ENCODE results near the gene RASSF5. TPM values are rescaled to one million over a fixed set of nuclear protein-coding genes. Genes with fewer than 3 reads are reported as not detected.

The RASSF5 gene
- polyA plus RNA-seq, 2 of the 4 experiments (the other 2 are of a cell fraction) = 2.0 to 2.2 TPM

DNA sequence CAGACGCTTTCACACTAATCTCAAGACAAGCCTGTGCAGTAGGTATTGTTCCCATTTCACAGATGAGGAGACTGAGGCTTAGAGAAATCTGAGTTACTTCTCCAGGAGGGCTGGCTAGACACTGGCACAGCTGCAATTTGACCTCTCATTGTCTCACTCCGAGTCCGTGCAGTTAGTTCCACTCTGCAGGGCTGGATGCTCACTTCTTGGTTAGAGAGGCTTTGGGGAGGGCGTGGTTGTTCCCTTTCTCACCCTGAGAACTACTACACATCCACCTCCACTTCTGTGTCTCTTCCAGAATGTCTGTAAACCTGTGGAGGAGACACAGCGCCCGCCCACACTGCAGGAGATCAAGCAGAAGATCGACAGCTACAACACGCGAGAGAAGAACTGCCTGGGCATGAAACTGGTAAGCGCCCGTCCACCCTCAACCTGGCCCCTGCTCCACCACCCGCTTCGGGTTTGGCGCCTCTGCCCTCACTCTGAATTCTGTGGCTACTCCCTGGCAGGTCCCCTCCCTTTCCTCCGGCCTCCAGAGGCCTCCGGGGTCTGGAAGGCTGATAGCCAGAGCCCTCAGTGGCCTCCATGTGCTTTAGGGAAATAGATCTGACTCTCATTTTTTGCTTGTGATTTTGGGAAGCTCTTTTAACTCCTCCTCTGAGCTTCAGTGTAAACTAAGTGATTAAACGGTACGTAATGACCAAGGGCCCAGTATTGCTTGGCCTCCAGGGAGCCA, 75.8 kb downstream of the RASSF5 start:
- DNase-seq (ENCODE audit: low read depth in 1 of 2, low spot score in 1 of 2) = no peak
- no peak for TF ChIP-seq RAD21 (conservative IDR thresholded peaks at IDR 0.05 in 1 of 2, IDR thresholded peaks at IDR 0.05 in 1 of 2)
- TF ChIP-seq, protein P1, sequence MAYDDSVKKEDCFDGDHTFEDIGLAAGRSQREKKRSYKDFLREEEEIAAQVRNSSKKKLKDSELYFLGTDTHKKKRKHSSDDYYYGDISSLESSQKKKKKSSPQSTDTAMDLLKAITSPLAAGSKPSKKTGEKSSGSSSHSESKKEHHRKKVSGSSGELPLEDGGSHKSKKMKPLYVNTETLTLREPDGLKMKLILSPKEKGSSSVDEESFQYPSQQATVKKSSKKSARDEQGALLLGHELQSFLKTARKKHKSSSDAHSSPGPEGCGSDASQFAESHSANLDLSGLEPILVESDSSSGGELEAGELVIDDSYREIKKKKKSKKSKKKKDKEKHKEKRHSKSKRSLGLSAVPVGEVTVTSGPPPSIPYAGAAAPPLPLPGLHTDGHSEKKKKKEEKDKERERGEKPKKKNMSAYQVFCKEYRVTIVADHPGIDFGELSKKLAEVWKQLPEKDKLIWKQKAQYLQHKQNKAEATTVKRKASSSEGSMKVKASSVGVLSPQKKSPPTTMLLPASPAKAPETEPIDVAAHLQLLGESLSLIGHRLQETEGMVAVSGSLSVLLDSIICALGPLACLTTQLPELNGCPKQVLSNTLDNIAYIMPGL (CRISPR knock-in tag; IDR thresholded peaks at IDR 0.05; ENCODE audit: borderline replicate concordance) = no peak
- TF ChIP-seq, protein P2, sequence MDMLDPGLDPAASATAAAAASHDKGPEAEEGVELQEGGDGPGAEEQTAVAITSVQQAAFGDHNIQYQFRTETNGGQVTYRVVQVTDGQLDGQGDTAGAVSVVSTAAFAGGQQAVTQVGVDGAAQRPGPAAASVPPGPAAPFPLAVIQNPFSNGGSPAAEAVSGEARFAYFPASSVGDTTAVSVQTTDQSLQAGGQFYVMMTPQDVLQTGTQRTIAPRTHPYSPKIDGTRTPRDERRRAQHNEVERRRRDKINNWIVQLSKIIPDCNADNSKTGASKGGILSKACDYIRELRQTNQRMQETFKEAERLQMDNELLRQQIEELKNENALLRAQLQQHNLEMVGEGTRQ (IDR thresholded peaks at IDR 0.05) = no peak
- TF ChIP-seq, protein P3, sequence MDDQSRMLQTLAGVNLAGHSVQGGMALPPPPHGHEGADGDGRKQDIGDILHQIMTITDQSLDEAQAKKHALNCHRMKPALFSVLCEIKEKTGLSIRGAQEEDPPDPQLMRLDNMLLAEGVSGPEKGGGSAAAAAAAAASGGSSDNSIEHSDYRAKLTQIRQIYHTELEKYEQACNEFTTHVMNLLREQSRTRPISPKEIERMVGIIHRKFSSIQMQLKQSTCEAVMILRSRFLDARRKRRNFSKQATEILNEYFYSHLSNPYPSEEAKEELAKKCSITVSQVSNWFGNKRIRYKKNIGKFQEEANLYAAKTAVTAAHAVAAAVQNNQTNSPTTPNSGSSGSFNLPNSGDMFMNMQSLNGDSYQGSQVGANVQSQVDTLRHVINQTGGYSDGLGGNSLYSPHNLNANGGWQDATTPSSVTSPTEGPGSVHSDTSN (IDR thresholded peaks at IDR 0.05) = no peak
- TF ChIP-seq NFE2L2 (conservative IDR thresholded peaks at IDR 0.05; ENCODE audit: low read length) = no peak
- TF ChIP-seq CBX8 (IDR thresholded peaks at IDR 0.05) = no peak
- no peak for TF ChIP-seq EHMT2 (IDR thresholded peaks at IDR 0.05; ENCODE audit: low read depth)
- TF ChIP-seq GATA3 (IDR thresholded peaks at IDR 0.05; ENCODE audit: borderline replicate concordance) = no peak
- TF ChIP-seq ESRRA (IDR thresholded peaks at IDR 0.05; ENCODE audit: borderline replicate concordance, low read length) = no peak
- no peak for TF ChIP-seq HOXA7 (CRISPR knock-in tag; IDR thresholded peaks at IDR 0.05)
- no peak for TF ChIP-seq TFCP2L1 (CRISPR knock-in tag; IDR thresholded peaks at IDR 0.05)
- no peak for TF ChIP-seq RCOR1 (IDR thresholded peaks at IDR 0.05; ENCODE audit: low read depth, low read length)
- no peak for TF ChIP-seq ZFP36 (IDR thresholded peaks at IDR 0.05; ENCODE audit: borderline replicate concordance, partially characterized antibody)
- TF ChIP-seq ZC3H11A (IDR thresholded peaks at IDR 0.05) = no peak
- TF ChIP-seq MAZ (IDR thresholded peaks at IDR 0.05; ENCODE audit: borderline replicate concordance, low read depth, low read length) = no peak
- TF ChIP-seq SREBF2 (IDR thresholded peaks at IDR 0.05) = no peak
- Histone ChIP-seq H3K9me3 (no peaks in the 10 kb centered on the region), H3K4me2 (no peak overlapping the region), H3K4me3 (no peak overlapping the region), H3K4me1 (no peaks in the 10 kb centered on the region), H3K27ac (no peak overlapping the region)
- ChIA-PET CTCF (interaction anchor here (0.6 to 16.8 kb wide), 43 partner anchors 9 to 691 kb away, joined by 3 to 219 read pairs (median 6); partner anchors contain the start of genes EIF2D, IKBKE and RASSF5), POLR2A (no interaction called here)
- no peak for FAIRE-seq
- WGBS (ENCODE audit: missing lambda C conversion rate) = 83% methylated on average over 18 of the region's 18 CpGs
- peak in 1 of 2 experiments; percentile 14; a peak in 2 of 6 replicates for ATAC-seq

DNA sequence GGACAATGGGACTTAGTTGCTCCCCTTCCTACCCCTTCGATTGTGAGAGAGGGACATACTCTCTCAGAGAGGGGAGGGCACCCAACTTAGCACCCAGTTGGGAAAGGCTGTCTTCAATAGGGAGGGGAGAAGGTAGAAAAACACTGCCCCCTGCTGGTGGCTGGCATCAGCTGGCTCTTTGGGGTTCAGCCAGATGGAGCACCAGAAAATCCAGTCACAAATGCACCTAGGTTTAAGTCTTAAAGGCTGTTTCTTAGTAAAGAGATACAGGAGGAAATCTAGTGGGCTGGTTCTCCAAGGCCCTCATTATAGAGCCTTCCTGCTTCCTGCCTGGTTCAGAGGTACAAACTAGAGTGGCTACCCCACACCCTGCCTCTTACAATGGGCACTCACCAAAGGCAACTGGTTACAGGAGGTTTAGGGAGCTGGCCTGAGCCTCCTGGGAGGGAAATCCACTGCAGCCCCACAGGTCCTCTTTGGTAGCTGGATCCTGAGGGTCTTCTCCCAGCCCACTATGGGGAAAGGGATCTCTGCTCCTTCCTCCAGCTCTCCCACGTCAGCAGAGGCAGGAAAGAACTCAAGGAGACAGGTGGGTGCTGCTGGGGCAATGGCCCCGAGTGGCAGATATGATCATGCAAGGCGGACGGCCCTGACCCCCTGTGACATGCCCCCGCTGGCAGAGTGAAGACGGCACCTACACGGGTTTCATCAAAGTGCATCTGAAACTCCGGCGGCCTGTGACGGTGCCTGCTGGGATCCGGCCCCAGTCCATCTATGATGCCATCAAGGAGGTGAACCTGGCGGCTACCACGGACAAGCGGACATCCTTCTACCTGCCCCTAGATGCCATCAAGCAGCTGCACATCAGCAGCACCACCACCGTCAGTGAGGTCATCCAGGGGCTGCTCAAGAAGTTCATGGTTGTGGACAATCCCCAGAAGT, 76.6 kb downstream of the RASSF5 start:
- ChIA-PET CTCF (interaction anchor here (0.5 to 16.8 kb wide), 48 partner anchors 9 to 692 kb away, joined by 3 to 219 read pairs (median 6); partner anchors contain the start of genes EIF2D, IKBKE and RASSF5), POLR2A (no interaction called here)
- ATAC-seq (peak; percentile 79 to 92), DNase-seq (ENCODE audit: low read depth in 1 of 2, low spot score in 1 of 2) (peak; percentile 62 to 72), FAIRE-seq (no peak)
- H3K4me2 ChIP-seq = no peak overlapping the region
- no peak overlapping the region for H3K27ac ChIP-seq
- no peaks in the 10 kb centered on the region for H3K4me1 ChIP-seq
- no peaks in the 10 kb centered on the region for H3K9me3 ChIP-seq
- 78% methylated on average over 13 of the region's 16 CpGs for WGBS (ENCODE audit: missing lambda C conversion rate)
- H3K4me3 ChIP-seq = no peak overlapping the region
- TF ChIP-seq ZNF302 (CRISPR knock-in tag; IDR thresholded peaks at IDR 0.05) = no peak
- TF ChIP-seq, protein P4, sequence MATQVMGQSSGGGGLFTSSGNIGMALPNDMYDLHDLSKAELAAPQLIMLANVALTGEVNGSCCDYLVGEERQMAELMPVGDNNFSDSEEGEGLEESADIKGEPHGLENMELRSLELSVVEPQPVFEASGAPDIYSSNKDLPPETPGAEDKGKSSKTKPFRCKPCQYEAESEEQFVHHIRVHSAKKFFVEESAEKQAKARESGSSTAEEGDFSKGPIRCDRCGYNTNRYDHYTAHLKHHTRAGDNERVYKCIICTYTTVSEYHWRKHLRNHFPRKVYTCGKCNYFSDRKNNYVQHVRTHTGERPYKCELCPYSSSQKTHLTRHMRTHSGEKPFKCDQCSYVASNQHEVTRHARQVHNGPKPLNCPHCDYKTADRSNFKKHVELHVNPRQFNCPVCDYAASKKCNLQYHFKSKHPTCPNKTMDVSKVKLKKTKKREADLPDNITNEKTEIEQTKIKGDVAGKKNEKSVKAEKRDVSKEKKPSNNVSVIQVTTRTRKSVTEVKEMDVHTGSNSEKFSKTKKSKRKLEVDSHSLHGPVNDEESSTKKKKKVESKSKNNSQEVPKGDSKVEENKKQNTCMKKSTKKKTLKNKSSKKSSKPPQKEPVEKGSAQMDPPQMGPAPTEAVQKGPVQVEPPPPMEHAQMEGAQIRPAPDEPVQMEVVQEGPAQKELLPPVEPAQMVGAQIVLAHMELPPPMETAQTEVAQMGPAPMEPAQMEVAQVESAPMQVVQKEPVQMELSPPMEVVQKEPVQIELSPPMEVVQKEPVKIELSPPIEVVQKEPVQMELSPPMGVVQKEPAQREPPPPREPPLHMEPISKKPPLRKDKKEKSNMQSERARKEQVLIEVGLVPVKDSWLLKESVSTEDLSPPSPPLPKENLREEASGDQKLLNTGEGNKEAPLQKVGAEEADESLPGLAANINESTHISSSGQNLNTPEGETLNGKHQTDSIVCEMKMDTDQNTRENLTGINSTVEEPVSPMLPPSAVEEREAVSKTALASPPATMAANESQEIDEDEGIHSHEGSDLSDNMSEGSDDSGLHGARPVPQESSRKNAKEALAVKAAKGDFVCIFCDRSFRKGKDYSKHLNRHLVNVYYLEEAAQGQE (IDR thresholded peaks at IDR 0.05) = no peak
- TF ChIP-seq HDAC2 (IDR thresholded peaks at IDR 0.05) = no peak
- TF ChIP-seq, protein P5, sequence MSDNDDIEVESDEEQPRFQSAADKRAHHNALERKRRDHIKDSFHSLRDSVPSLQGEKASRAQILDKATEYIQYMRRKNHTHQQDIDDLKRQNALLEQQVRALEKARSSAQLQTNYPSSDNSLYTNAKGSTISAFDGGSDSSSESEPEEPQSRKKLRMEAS (IDR thresholded peaks at IDR 0.05) = no peak
- TF ChIP-seq POLR2A (IDR thresholded peaks at IDR 0.05; ENCODE audit: low read length) = no peak
- TF ChIP-seq RAD21 (conservative IDR thresholded peaks at IDR 0.05 in 1 of 2, IDR thresholded peaks at IDR 0.05 in 1 of 2) = peak; percentile 86 to 93
- TF ChIP-seq FOSB (CRISPR knock-in tag; IDR thresholded peaks at IDR 0.05) = no peak
- peak; percentile 95 for TF ChIP-seq SMC3 (IDR thresholded peaks at IDR 0.05)
- TF ChIP-seq RFX5 (IDR thresholded peaks at IDR 0.05) = no peak
- TF ChIP-seq POLR2AphosphoS2 (conservative IDR thresholded peaks at IDR 0.05; ENCODE audit: low read length) = no peak
- TF ChIP-seq, protein P6, sequence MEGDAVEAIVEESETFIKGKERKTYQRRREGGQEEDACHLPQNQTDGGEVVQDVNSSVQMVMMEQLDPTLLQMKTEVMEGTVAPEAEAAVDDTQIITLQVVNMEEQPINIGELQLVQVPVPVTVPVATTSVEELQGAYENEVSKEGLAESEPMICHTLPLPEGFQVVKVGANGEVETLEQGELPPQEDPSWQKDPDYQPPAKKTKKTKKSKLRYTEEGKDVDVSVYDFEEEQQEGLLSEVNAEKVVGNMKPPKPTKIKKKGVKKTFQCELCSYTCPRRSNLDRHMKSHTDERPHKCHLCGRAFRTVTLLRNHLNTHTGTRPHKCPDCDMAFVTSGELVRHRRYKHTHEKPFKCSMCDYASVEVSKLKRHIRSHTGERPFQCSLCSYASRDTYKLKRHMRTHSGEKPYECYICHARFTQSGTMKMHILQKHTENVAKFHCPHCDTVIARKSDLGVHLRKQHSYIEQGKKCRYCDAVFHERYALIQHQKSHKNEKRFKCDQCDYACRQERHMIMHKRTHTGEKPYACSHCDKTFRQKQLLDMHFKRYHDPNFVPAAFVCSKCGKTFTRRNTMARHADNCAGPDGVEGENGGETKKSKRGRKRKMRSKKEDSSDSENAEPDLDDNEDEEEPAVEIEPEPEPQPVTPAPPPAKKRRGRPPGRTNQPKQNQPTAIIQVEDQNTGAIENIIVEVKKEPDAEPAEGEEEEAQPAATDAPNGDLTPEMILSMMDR (IDR thresholded peaks at IDR 0.05) = peak; percentile 94
